HCT116 (cell line): ENCODE measurements around the gene C5orf58.

Source experiments
- ATF3 ChIP-seq: IDR thresholded peaks from 2 replicates; pipeline ENCODE4 v1.6.1; 2012
- CTCF ChIP-seq, 3 experiments: fragments of 200-600 bp in 1 of 3; sonication (generic) in 1 of 3; IDR thresholded peaks in 2 of 3; conservative IDR thresholded peaks in 1 of 3; 2 replicates each; pipeline ENCODE4 v1.5.1; 2012 to 2017; ENCODE audit warnings: low read depth in 2 of 3, low read length in 2 of 3, antibody characterized with exemption in 1 of 3, borderline replicate concordance in 1 of 3, control low read depth in 1 of 3, mild to moderate bottlenecking in 1 of 3, mixed read lengths in 1 of 3, mixed run types in 1 of 3, moderate library complexity in 1 of 3; ENCODE audit not compliant: insufficient read depth in 1 of 3
- EGR1 ChIP-seq: IDR thresholded peaks from 2 replicates; pipeline ENCODE4 v1.6.1; 2012; ENCODE audit warnings: low read depth
- ELF1 ChIP-seq: IDR thresholded peaks from 2 replicates; pipeline ENCODE4 v1.6.1; 2012; ENCODE audit warnings: low read depth, borderline replicate concordance
- EZH2 ChIP-seq: fragments of 200-600 bp; sonication (generic); IDR thresholded peaks from 2 replicates; pipeline ENCODE4 v1.6.1; 2017; ENCODE audit warnings: antibody characterized with exemption, mixed run types
- JUND ChIP-seq: IDR thresholded peaks from 2 replicates; pipeline ENCODE4 v1.6.1; 2012
- RAD21 ChIP-seq: IDR thresholded peaks from 2 replicates; pipeline ENCODE4 v1.6.1; 2012; ENCODE audit warnings: low read depth, mild to moderate bottlenecking
- REST ChIP-seq: IDR thresholded peaks from 2 replicates; pipeline ENCODE4 v1.6.1; 2012; ENCODE audit warnings: low read depth
- SP1 ChIP-seq: IDR thresholded peaks from 2 replicates; pipeline ENCODE4 v1.6.1; 2012; ENCODE audit warnings: low read depth
- ZBTB33 ChIP-seq: IDR thresholded peaks from 2 replicates; pipeline ENCODE4 v1.6.1; 2011; ENCODE audit warnings: mild to moderate bottlenecking, low read length, moderate library complexity; ENCODE audit not compliant: insufficient replicate concordance; ENCODE audit errors: extremely low read depth
- ZNF274 ChIP-seq: fragments of 200-500 bp; sonication (Bioruptor generic); IDR thresholded peaks from 2 replicates; pipeline ENCODE4 v1.6.1; 2014; ENCODE audit warnings: mild to moderate bottlenecking, low read depth, low read length, inconsistent platforms

GRCh38 chr5:170248172-170248930 is 15.6 kb downstream of the C5orf58 start:
- TF ChIP-seq ZNF274 (no peak), CTCF (IDR thresholded peaks at IDR 0.05 in 2 of 3, conservative IDR thresholded peaks at IDR 0.05 in 1 of 3; ENCODE audit: borderline replicate concordance in 1 of 3, insufficient read depth in 1 of 3, low read depth in 2 of 3, low read length in 2 of 3) (no peak), REST (no peak), ATF3 (no peak), EZH2 (no peak), SP1 (no peak), RAD21 (no peak), JUND (no peak), EGR1 (no peak), ELF1 (no peak), ZBTB33 (no peak)
